HG03066 (cell line): Measurements from ENCODE around the gene HGD.
"Not testable (repeated sequence)": the region's sequence is repeated elsewhere in the genome, so short reads cannot be mapped to it uniquely, and the experiment has no call there.

Experiments
- ATAC-seq: cut with Tn5 transposase; IDR thresholded peaks from one replicate; pipeline ENCODE4 v1.9.1; 2021; ENCODE audit warnings: low read depth; ENCODE audit not compliant: unreplicated experiment

Gene HGD, protein sequence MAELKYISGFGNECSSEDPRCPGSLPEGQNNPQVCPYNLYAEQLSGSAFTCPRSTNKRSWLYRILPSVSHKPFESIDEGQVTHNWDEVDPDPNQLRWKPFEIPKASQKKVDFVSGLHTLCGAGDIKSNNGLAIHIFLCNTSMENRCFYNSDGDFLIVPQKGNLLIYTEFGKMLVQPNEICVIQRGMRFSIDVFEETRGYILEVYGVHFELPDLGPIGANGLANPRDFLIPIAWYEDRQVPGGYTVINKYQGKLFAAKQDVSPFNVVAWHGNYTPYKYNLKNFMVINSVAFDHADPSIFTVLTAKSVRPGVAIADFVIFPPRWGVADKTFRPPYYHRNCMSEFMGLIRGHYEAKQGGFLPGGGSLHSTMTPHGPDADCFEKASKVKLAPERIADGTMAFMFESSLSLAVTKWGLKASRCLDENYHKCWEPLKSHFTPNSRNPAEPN

DNA sequence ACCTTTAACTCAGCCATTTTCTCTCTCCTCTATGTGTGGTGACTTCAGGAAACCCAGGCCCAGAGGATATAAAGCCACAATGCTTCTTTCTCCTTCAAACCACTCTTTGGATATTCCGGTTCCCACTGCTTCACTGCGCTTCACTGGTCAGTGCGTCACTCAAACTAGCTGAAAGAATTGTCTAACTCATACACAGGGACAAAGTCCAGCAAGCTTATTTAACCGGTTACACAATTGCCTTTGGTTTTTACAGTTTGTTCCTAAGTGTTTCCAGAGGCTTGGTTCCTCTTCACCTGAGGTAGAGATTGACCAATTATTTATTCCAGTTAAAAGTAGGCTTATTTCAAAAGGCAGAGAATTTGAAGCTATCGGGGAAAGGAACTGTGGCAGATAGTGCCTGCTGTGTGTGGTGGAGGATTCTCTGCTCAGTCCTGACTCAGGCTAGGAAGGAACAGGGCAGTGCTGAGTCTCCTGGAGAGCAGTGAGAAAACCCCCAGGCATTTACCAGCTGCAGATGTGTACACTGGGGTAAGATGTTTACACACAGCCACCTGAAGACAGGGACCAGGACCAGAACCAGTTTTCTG lies at the start of gene HGD:
TSS of gene HGD (minus strand) at position 145 of the 587 bp plus-strand sequence. CDS start at position 17, 128 bp downstream.
- no peak for ATAC-seq

DNA sequence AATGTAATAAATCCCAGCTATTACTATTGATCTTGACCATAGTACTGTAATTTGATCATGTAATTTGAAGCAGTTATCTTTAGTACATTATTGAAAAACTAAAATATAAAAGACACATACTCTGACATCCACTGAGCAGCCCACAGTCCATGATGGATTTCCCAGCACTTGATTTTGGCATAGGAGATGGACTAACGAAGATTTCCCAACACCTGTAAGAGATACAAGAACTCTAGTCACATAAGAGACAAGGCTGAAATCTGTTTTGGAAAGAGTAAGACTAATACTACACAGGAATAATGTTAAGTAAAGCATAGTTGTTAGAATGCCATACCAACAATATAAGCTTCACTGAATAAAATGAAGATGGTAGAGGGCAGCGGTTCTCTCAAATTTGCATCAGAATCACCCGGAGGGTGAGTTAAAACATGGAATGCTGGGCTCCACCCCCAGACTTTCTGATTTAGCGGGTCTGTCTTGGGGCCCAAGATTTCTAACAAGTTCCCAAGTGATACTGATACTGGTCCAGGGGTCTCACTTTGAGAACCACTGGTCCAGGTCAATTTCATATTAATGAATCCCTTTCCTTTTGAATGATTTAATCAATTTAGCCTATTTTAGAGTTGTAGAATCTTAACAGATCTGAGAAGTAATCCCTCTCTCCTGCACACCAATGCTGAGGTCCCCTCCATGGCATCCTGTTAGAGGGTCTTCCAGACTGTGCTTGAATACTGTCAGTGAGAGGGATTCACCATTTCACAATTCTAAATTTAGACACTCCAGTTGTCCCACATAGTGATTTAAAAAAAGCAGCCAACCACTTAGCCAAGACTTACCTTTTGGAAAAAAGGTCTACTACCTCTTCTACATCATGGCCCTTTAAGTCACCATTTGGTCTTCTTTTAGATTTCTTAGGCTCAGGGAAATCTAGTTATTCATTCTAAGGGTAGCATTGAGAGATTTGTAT lies 48.8 kb upstream of the HGD start:
- no peak for ATAC-seq

DNA sequence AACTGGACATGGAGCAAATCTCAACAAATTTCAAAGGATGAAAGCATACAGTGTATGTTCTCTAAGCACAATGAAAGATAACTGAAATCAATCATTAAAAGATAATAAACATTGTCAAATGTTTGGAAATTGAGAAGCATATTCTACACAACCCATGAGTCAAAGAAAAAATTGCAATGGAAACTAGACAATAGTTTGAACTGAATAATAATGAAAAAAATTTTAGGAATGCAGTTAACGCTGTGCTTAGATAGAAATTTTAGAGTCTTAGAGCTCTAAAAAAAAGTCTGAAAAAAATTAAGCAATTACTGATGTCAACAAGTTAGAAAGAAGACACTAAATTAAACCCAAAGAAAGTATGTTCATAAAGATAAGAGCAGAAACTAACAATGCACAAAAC lies 44.8 kb upstream of the HGD start:
- ATAC-seq: no peak

DNA sequence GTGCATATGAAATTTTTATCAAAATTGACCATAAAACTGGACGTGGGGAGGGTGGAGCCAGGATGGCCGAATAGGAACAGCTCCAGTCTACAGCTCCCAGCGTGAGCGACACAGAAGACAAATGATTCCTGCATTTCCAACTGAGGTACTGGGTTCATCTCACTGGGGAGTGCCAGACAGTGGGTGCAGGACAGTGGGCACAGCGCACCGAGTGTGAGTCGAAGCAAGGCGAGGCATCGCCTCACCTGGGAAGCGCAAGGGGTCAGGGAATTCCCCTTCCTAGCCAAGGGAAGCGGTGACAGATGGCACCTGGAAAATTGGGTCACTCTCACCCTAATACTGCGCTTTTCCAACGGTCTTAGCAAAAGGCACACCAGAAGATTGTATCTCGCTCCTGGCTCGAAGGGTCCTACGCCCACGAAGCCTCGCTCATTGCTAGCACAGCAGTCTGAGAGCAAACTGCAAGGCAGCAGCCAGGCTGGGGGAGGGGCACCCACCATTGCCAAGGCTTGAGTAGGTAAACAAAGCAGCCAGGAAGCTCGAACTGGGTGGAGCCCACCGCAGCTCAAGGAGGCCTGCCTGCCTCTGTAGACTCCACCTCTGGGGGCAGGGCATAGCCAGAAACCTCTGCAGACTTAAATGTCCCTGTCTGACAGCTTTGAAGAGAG lies 37.3 kb upstream of the HGD start:
- ATAC-seq: not testable (repeated sequence)

DNA sequence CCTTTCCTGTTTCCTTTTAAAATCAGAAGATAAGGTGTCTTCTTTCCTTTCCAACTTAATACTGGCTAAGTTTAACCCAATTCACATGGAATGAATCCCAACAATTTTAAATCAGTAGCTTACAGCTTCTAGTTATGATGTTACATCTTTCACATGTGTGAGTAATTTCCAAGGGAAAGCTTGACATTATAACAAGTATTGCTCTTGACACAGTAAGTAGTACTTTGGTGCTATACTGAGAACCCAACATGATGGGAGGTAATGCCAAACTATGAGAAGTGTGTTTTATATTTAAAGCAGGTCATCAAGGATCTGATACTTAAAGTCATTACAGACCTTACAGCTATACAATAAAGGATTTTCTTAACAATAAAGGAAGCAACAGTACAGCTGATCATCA lies 31.2 kb upstream of the HGD start:
- no peak for ATAC-seq

DNA sequence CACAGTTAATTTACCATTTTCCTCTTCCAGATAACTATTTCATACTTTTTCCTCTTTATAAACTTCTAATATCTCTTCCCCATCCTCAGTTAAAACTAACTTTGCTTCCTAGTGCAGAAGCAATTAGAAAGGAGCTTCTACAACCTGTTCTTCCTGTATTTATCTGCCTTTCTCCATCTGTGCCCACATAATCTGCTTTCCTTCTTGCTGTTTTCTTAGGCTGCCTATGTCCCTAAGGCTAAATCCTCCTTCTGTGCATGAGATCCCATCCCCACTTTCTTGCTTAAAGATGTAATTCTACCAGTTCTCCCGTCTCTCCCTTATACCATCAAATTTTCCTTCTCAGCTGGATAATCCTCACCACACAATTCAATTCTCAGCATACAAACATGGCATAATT lies 28.3 kb upstream of the HGD start:
- no peak for ATAC-seq

DNA sequence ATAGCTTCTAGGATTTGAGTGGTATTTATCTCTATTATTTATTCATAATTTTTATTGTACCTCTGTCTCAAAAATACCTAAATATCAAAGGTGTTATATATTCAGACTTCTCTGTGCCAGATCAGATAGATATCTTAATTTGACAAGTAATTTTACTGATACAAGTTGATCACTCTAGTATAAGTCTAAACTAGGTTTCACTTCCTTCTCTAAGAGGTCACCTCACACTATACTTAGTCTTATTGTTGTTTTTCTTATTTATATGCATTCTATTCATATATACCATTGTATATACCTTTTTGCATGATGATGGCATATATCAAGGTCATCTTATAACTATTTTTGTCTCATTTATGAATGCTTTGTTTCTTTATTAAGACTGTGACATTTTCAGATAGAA lies 26.4 kb upstream of the HGD start:
- peak; percentile 74 for ATAC-seq

DNA sequence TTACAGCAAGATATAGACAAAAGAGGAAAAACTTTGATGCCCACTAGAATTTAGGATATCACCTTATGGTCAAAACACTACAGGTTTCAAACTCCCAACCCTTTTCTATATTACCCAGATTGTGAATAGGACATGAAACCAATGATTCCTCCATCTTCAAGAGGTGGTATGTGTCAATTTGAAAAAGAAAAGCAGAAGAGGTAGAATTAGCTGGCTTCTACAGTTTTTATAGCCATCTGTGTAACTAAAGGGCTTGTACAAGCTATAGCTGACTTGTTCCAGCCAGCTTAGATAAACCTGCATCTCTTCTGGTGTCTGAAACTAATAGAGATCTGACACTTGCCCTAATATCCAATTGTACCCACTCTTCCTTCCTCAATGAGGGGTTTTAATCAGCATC lies 24.9 kb upstream of the HGD start:
- no peak for ATAC-seq

DNA sequence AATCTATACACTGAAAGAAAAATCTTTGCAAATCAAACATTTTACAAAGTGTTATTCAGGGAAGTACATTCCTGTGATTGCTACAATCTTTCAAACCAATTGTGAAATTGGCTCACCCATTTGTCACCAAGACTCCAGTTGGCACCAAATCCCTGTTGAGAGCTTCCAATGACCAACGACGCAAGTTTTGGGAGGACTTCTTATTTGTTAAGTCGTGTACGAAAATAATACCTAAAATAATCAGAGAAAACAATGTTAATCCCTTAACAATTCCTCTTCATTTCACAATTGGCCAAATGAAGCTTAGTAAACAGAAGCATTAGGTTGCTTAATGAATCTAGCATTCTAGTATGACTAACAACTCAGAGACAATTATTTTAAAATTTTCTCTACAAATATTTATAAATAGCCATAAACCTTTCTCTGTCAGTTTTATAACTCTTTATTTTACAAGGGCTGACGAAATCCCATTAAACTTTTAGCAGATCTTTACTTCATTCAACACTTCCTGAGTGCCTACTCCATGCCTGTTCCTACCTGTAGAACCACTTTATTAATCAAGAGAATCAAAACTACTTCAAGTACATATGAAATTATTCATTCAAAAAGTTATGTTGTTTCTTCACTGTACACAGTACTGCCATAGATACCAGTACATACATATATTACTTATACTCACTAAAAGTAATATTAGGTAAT lies 24.0 kb upstream of the HGD start:
- ATAC-seq: no peak

DNA sequence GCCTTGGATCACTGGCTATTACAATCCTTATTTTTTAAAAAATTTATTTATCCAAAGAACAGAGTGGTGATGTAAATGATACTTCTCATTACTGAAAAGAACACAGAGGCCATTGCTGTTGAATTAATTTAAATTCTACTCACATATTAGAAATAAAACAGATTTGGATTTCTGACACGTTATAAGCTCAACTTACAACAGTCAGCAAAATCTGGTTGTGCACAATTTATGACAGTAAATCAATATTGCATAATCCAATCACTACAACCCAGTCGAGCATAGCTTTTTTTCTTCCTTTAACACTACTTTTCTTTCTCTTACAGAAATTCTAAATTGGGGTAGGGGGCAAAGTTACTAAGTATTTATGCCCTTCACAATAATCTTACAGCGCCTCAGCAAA lies 17.3 kb upstream of the HGD start:
- ATAC-seq: no peak

DNA sequence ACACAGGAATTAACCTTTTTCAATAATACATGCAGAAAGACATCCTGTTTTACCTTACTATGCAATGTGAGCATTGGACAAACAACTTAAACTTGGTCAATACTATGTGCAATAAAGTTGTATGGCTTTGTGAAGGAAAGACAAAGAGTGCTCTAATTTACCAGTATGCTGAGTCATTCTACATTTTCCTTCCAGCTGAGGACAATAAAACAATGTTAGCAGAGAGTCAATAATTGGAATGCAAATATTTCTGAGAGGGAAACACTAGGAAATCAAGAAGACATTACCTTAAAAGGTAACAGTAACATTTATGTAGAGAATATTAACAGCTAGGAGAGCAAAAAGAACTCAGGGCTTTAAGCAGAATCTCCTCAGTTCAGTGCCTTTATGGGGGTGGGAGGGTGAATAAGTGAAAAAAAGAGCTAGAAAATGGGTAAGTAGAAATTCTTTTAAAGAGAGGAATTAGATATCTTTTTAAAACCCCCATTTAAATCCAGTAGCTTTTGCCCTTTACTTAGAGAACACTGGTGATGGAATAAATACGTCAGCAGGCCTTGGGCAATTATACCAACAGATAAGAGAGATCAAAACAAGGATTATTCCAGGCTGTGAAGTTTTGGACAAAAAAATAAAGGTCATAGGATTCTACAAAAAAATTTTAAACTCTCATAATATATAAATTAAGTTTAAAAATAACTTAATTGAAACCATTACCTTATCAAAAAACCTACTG lies 11.6 kb upstream of the HGD start:
- ATAC-seq: no peak

DNA sequence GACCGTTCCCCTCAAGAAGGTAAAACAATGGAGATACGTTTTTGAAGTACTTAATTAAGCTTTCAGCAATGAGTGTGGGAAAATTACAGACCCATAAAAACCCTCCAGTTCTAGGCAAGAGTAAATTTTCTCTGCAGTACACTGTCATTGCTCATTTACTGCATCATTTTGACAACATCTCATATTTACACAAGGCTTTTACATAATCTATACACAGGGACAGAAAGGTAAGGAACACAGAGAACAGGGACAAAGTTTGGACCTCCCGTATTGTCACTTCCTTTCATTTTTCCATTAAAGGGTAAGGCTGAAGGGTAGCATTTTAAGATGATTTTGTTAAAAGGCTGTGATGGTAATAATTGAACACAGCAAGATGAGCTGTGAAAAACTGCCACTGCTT lies 7.4 kb upstream of the HGD start:
- ATAC-seq: no peak

DNA sequence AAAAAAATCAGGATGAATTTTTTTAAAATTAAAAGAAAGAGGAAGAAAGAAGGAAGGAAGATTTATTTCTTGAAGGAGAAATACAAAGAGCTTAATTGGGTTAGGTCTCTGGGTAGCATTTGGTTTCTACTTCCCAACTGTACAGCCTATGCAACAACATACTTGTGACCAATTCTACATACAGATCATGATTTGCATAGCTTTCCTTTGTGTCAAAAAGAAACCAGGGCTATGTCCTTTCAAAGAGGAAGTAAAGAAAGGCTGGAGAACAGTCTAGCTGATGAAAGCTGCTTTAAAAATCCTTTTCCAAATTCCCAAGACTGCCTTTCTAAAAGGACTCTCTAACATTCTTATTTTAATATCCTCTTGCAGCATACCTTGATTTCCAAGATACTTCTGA lies 6.1 kb upstream of the HGD start:
- peak; percentile 100 for ATAC-seq

DNA sequence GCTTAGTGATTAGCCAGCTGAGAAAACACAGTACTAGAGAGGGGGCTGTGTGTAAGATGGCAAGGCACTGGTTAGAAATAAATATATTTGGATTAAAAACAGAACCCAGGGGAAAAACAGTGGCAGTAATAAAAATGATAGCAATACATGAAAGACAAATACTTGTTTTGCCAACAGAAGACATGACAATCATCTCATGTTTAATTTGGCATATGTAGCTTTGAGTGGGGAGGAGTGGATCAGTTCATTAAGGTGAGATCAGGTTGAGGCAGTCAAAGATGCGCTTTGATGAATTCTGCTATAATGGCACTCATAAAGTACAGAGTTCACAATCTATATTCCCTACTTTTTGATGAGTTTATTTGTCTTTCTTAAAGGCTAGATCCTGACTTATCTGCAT lies 3.4 kb upstream of the HGD start:
- no peak for ATAC-seq

DNA sequence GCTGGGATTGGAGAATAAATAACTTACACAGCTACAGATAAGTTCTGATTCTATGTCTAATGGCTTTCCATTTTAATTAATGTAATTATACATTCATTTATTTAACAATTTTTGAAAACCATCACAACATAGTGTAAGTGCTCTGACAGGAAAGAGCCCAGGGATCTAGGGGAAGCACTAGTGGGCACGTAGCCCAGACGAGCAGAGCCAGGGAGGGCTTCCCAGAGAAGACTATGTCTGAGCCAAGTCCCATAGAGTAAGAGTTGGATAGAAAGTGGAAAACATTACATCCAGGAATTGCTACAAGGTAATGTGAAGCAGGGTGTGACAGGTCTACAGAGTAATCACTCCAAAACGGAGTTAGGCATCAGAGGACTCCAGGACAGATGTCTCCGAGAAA lies 2.9 kb upstream of the HGD start:
- ATAC-seq: no peak

DNA sequence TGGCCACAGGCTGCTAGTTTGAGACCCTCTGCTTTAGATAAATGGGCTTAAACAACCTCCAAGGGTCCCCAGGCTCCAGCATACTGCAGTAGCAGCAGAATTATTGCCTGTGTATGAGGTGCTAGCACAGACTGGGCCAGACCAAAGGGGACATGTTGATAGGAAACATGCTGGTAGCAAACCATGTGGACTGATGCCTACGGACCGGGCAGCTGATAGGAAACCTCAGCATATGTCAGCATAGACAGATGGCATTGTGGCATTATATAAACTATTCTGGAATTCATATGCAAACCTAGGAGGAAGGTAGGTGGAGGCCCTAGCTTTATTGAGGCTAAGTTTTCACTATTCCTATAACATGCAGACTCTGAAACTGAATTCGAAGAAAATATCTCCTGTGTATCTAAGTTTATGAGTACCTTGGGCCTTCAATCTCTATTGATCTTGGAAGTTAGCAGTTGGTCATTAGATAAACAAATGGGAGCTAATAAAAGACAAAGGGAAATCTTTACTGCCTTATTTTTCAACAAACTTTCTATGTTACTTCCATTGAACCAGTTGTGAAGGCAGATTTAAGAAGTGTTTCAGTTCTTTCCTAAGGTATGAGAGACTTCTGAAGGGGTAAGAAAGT lies 1.7 kb upstream of the HGD start:
- no peak for ATAC-seq

DNA sequence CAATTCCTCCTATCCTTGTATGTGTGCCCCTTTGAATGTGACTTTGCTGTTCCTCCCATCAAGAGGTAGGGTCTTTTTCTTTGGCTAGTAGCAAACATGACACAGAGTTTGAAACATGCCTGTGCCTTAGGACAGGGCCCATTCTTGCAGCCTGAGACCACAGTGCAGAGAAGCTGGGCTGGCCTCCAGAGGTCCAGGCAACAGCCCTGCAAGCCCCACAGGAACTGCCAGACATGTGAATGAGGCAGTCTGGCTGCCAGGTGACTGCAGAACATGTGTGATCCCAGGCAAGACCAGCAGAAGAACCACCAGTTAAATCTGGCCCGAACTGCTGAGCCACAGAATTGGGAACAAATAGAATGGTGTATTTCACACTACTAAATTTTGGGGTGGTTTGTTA lies 1.2 kb upstream of the HGD start:
- no peak for ATAC-seq

DNA sequence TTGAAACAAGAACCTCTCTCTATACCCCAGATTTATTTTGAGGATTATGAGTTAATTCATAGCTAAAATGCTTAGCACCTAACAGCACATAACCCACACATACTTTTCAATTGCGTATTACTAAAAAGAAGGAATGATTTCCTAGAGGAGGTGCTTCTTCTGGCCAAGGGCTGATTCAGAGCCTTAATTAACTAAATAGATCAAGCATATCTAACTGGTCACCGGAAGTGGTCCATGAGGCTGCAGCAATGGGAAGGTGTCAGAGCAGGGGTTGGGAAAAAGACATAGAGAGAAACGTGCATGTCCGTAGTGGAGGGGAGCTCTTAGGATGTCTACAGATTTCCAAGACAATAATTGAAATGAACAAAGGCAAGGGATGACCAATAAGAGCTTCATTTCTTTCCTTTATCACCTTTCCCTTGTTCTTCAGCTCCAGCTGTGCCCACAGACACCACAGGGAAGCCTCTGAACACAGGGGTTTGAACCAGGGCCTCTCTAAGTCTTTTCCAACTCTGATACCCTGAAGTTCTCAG lies 467 bp downstream of the HGD start:
- ATAC-seq: no peak

DNA sequence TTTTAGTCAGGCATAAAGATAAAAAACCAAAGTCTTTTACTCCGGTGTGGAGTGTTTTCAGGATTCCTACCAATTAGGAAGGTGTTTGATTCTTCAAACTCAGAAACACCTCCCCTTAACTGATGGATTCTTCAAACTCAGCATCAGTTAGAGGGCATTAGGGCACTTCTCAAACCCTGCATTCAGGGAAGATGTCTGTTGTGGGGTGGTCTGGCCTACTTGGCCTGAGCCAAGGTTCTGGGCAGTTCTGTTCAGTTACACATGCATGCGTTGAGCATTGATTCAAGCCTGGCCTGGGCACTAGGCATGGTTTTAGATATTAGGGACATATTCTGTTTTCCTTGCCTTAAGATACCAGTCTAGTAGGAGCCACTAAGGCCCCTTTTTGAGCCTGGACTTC lies 1.0 kb downstream of the HGD start:
- no peak for ATAC-seq
